GM12891 (cell line): Measurements from ENCODE around the gene ARHGAP6.

Experiments used
- POLR2A ChIP-seq: IDR thresholded peaks from 2 replicates; pipeline ENCODE4 v1.6.1; 2011; ENCODE audit warnings: low read depth, low read length, control low read depth
- POLR2AphosphoS5 ChIP-seq: IDR thresholded peaks from 2 replicates; pipeline ENCODE4 v1.6.1; 2011; ENCODE audit warnings: low read depth, low read length, control low read depth
- SPI1 ChIP-seq: IDR thresholded peaks from 2 replicates; pipeline ENCODE4 v1.6.1; 2011; ENCODE audit warnings: low read depth, low read length, control low read depth
- TAF1 ChIP-seq: IDR thresholded peaks from 2 replicates; pipeline ENCODE4 v1.6.1; 2011; ENCODE audit warnings: low read depth, low read length, control low read depth

DNA sequence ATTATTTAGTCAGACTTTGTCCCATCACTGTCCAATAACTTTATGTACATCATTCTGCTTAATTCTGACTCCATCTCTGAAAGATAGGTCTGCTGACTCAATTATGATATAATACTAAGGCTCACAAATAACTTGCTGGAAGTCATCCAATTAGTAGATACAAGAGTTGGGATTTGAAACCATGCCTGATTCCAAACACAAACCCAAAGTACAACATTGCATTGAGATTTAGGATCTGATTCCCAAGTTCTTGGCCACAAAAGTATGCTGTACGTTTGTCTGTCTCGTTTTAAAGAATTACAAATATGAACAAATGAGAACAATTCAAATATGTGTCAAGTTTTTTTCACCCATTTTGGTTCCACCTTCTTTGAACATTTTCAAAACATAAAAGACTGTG, 263.8 kb downstream of the ARHGAP6 start:
- TF ChIP-seq POLR2A (no peak), TAF1 (no peak), POLR2AphosphoS5 (no peak), SPI1 (no peak)
